Measurements from ENCODE around the gene TRIP6.

DNA sequence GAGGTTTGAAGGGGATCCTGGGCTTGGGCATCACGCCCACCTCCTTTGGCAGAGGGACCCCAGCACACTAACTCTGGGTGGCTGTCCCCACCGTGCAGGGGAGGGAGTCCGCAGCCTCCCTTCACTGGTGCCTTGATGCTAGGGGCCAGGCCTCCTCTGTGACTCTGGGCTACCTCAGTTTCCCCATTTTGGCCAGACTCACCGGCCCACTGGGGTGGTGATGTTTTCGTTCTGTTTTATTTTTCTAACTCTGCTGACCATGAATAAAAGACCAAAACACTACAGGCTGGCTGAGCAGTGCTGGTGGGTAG is 503 bp upstream of the TRIP6 start:
- TF ChIP-seq, protein P1, sequence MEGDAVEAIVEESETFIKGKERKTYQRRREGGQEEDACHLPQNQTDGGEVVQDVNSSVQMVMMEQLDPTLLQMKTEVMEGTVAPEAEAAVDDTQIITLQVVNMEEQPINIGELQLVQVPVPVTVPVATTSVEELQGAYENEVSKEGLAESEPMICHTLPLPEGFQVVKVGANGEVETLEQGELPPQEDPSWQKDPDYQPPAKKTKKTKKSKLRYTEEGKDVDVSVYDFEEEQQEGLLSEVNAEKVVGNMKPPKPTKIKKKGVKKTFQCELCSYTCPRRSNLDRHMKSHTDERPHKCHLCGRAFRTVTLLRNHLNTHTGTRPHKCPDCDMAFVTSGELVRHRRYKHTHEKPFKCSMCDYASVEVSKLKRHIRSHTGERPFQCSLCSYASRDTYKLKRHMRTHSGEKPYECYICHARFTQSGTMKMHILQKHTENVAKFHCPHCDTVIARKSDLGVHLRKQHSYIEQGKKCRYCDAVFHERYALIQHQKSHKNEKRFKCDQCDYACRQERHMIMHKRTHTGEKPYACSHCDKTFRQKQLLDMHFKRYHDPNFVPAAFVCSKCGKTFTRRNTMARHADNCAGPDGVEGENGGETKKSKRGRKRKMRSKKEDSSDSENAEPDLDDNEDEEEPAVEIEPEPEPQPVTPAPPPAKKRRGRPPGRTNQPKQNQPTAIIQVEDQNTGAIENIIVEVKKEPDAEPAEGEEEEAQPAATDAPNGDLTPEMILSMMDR (IDR thresholded peaks at IDR 0.05), result no peak
- no peak for TF ChIP-seq EZH2 (IDR thresholded peaks at IDR 0.05; ENCODE audit: borderline replicate concordance, insufficient read depth, low read depth, low read length, poor library complexity, severe bottlenecking)

Measured in B cell (primary cell).